CD4-positive, alpha-beta T cell treated with Interleukin-15 for 4 hours (primary cell): ENCODE measurements around the gene NOVA1.

Source experiments
- DNase-seq: peaks from one replicate; pipeline ENCODE4 v3.0.0-alpha.2; 2020; ENCODE audit warnings: low spot score

The NOVA1 gene

GRCh38 chr14:26593357-26593756, 4.5 kb downstream of the NOVA1 start:
- DNase-seq: no peak

GRCh38 chr14:26589925-26590324, 7.9 kb downstream of the NOVA1 start:
- DNase-seq: no peak

- no peak for DNase-seq
Measured at GRCh38 chr14:26577711-26578110, 20.1 kb downstream of the NOVA1 start.

- no peak for DNase-seq
Measured at GRCh38 chr14:26554069-26554772, 43.6 kb downstream of the NOVA1 start.

DNA sequence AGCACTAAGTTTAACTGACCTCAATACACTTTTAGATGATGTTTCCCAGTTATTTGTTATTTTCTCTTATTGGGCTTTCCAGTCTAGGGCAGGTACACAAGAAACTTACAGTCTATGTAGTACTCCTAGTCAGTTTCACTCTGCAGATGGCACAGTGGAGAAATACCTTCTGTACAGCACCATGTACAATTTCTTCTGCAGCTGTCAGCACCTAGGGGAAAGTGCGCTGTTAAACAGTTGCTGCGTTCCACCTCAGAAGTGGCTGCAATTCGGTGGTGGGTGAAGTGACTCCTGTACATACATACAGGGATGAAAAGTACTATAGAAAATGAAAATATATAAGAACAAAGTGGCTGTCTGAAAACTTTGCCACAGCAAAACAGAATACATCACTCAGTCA, 48.3 kb downstream of the NOVA1 start:
- DNase-seq: no peak

DNA sequence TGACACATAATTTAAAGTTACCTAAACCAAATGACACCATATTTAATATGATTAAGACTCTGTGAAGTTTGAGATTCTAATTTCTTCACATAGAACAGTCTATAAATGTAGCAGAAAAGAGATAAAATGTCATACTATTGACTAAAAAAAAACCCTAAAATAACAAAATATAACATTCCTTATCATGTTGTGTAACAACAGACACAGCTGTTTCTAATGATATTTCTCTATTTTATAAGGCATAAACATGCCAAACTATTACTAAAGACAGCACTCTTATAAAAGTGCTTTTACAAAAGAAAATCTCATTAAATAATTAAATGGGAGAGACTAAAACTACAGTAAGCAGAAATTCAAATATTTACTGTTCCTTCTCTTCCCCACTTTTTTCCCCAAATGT, 49.4 kb downstream of the NOVA1 start:
- DNase-seq: no peak

DNA sequence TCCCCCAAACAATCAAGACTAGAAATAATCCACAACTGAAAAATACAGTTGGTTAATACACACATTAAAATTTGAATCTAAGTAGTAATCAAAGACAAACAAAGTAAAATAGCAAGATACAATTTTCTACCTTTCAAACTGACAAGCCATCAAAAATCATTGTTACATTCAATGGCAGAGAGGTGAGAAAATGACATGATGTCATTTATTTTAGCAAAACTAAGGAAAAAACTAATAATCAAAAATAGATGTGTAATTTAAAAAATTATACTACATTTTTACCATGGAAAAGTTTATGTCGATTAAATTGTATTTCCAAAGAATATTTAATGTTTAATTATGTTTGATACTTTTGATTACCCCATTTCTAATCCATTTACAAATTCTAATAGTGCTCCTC, 59.7 kb downstream of the NOVA1 start:
- no peak for DNase-seq

GRCh38 chr14:26531894-26532293, 65.9 kb downstream of the NOVA1 start:
- DNase-seq: no peak

- no peak for DNase-seq
Measured at GRCh38 chr14:26528415-26529182, 69.2 kb downstream of the NOVA1 start.

DNA sequence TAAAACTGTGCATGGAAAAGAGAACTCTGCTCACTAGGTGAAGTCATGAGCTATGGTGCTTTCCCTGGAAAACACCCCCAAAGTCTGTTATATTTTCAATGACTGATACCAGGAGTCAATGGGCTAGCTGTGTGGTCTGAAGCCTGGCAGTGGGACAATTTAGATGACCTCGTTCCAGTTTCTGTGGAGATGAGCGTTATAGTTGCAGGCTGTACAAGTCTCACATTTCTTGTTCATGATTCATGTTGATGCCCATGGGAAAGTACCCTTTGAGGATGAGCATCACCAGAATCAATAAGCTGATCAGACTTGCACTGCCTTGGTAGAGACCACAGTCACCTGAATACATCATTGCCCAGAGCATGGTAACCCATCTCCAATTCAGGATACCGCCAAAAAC, 70.7 kb downstream of the NOVA1 start:
- no peak for DNase-seq

GRCh38 chr14:26526137-26526536, 71.7 kb downstream of the NOVA1 start:
- no peak for DNase-seq

DNA sequence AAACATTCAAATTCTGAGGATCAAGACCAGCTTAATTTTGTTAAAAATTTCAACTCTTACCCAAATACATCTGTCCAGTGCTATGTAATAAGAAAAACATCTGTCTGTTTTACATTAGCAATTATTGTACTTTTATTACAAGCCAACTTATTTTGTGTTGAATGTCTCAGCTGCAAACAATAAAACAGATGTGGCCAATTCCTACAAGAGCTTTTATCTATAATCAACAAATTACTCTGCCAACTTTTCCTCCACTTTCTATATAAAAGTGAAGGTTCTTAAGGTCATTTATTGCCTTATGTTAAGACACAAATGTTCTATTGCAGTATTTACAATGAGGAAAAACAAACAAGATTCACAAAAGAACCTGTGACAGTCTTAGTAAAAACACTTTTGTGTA, 72.7 kb downstream of the NOVA1 start:
- DNase-seq: no peak

DNA sequence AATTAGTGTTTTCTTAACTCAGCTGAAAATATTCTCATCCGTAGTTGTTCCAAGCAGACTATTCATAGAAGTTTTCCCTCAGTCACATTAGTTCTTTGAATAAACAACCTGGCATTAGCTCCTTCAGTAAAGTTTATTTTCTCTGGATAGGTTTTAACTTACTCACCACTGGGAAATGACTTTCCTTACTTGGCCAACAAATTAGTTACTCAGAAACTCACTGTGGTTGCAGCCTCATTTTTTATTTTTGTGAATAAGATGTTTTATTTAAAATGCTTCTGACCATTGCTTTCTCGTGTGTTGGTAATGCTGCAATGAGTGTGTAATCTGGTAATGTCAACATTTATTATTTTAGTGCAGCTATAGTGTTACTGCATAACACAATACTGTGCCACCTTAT, 74.9 kb downstream of the NOVA1 start:
- DNase-seq: no peak

- no peak for DNase-seq
Measured at GRCh38 chr14:26517771-26518170, 80.1 kb downstream of the NOVA1 start.

DNA sequence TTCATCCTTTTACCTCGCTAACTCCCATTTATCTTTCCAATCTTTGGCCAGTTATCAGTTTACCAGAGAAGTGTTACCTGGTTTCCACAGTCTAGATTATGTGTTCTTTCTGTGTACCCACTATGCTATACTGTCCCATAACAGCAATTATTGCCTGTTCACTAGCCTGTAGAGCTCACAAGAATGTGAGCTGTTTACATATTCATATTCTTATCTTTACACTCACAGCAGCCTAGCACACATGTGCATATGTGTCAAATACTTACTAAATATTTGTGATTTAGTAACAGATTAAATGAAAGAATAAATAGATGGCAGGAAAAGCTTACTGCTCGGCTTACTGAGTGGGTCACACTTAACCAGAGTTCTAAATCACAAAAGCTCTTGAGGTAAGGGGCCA, 97.8 kb downstream of the NOVA1 start:
- DNase-seq: no peak

DNA sequence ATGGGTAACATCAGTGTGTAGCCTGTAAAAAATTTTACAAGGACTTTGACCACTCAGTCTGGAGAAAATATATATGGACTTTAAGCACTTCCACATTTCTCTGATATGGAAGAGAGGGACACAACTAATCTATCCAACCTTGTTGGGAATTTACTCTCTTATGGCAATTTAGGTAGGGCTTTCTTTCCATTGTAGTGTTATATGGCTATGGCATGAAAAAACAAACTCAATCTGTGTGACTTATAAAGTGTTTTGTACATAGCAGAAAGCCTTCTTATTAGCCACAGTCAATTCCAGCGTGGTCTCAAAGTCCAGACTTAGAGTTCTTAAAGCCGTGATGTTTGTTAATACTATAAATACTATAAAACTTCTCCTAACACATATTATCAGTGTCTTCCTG, 98.3 kb downstream of the NOVA1 start:
- DNase-seq: no peak

- no peak for DNase-seq
Measured at GRCh38 chr14:26486922-26487321, 110.9 kb downstream of the NOVA1 start.

GRCh38 chr14:26484562-26484961, 113.3 kb downstream of the NOVA1 start:
- DNase-seq: no peak

DNA sequence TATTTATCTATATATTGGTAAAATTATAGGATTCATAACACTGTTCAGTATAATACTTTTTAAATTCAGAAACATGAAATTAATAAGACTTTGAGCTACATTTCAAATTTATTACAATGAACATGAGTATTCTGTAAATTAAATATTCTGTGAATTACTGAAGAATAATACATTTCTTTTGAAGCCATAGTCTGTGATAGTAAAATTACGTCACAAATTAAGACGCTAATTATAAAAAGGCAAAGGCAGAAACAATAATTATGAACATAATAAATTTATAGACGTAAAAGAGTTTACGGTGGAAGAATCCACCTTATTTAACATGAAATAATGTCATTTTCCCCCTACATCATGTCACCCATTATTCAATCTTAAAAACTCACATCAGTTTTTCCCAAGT, 118.9 kb downstream of the NOVA1 start:
- DNase-seq: no peak

DNA sequence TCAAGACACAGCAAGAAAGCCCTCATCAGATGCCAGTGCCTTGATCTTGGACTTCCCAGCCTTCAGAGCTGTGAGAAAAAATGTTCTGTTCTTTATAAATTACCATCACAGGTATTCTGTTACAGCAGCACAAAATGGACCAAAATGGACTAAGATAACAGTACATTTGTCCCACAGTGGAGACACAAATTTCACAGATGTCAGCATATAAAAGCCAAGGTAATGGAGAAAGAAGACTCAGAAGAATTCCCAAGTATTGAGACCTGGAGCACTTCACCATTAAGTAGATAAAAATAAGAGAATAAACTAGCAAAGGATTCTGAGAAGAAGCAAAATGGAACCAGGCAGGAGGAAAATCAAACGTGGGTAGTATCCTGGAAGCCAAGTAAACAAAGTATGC, 131.0 kb downstream of the NOVA1 start:
- no peak for DNase-seq

- no peak for DNase-seq
Measured at GRCh38 chr14:26463136-26463535, 134.7 kb downstream of the NOVA1 start.

DNA sequence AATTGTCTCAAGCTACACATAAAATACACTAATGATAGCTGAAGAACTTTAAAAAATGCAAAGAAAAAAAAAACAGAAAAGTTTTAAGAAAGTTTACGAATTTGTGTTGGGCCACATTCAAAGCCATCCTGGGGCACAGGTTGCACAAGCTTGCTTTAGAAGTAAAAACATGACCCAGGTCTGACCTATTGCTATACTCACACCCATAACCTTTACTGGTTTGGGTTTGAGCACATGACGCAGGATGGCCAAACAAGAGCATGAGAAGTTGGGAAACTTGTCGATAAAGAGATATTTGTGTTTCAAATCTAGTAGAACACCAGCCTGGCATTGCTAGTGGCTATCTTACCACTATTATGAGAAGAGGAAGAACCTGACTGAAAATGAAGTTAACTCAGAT, 143.7 kb downstream of the NOVA1 start:
- no peak for DNase-seq

GRCh38 chr14:26448181-26448855, 149.5 kb downstream of the NOVA1 start:
- DNase-seq: no peak
